ENCODE measurements around the gene NIN.

Gene NIN

DNA sequence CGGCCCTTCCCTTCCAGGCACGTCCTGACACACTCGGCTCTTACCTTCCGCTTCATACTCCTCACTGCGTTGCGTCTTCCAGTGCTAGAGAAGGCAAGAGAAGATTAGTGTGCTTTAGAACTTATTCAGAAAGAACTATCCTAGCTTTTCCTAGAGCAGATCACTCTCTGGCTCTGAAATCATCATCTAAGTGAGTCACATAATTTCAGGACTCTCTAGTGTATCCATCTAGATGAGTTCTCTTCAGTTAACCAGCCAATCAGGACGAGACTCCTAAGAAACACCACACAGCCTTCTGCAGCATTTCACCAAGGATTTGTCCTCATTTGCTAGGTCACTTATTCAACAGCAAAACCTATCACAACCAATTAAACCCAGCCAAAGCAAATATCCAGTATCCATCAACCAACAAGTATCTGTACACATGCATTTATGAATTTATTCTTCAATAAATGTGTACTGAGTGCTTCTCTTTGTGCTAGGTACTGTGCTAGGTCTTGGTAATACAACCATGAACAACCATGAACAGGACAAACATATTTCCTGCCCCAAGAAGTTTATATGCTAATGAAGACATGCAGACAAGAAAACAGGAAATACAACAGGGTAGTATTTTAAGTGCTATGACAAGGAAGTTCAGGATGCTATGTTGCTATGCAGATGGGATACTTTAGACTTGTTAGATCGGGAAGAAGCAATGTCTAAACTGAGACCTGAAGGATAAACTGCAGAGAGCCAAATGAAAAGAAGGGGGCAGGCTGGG, 52.1 kb downstream of the NIN start:
- no peaks in the 10 kb centered on the region for H3K27me3 ChIP-seq
- peak overlapping the region; percentile 65 for H3K27ac ChIP-seq
- H3K4me1 ChIP-seq (ENCODE audit: control insufficient read depth in 1 of 2, insufficient read depth in 1 of 2, low read depth in 1 of 2, low read length in 1 of 2): peaks cover 4 to 5% of the 10 kb centered on the region in 2 experiments
- peaks cover 73% of the 10 kb centered on the region for H3K36me3 ChIP-seq
- H3K4me3 ChIP-seq (ENCODE audit: low read depth in 1 of 2, low read length in 1 of 2): no peak overlapping the region
- no peaks in the 10 kb centered on the region for H3K9me3 ChIP-seq
- no peak for TF ChIP-seq CTCF (IDR thresholded peaks at IDR 0.05)

DNA sequence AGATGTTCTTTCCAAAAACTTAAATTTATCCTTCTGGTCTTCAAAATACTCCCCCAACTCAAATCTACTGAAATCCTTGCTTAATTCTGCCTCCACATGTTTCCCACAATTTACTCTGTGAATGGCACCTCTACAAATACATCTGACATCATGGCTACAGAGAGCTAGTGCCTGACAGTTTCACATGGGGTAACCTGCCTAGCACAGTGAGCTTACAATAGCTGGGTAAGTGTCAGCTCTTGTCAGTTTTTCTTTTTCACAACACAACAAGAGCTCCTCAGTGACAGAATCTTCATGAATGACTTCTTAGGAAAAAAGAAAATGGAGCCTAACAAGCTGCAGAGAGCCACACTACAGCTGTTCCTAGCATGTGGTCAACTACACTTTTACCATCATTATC, 54.4 kb downstream of the NIN start:
- H3K4me1 ChIP-seq (ENCODE audit: control insufficient read depth in 1 of 2, insufficient read depth in 1 of 2, low read depth in 1 of 2, low read length in 1 of 2): peaks cover 4 to 5% of the 10 kb centered on the region in 2 experiments
- no peak overlapping the region for H3K4me3 ChIP-seq (ENCODE audit: low read depth in 1 of 2, low read length in 1 of 2)
- no peak for TF ChIP-seq CTCF (IDR thresholded peaks at IDR 0.05)
- no peaks in the 10 kb centered on the region for H3K9me3 ChIP-seq
- H3K36me3 ChIP-seq: peaks cover 76% of the 10 kb centered on the region
- no peaks in the 10 kb centered on the region for H3K27me3 ChIP-seq
- peak overlapping the region; percentile 65 for H3K27ac ChIP-seq

GRCh38 chr14:50775357-50775756, 55.6 kb downstream of the NIN start:
- Histone ChIP-seq H3K4me1 (ENCODE audit: control insufficient read depth in 1 of 2, insufficient read depth in 1 of 2, low read depth in 1 of 2, low read length in 1 of 2) (peaks cover 4 to 5% of the 10 kb centered on the region in 2 experiments), H3K9me3 (no peaks in the 10 kb centered on the region), H3K4me3 (ENCODE audit: low read depth in 1 of 2, low read length in 1 of 2) (no peak overlapping the region), H3K36me3 (peaks cover 76% of the 10 kb centered on the region), H3K27ac (peak overlapping the region; percentile 23), H3K27me3 (no peaks in the 10 kb centered on the region)
- no peak for TF ChIP-seq CTCF (IDR thresholded peaks at IDR 0.05)

DNA sequence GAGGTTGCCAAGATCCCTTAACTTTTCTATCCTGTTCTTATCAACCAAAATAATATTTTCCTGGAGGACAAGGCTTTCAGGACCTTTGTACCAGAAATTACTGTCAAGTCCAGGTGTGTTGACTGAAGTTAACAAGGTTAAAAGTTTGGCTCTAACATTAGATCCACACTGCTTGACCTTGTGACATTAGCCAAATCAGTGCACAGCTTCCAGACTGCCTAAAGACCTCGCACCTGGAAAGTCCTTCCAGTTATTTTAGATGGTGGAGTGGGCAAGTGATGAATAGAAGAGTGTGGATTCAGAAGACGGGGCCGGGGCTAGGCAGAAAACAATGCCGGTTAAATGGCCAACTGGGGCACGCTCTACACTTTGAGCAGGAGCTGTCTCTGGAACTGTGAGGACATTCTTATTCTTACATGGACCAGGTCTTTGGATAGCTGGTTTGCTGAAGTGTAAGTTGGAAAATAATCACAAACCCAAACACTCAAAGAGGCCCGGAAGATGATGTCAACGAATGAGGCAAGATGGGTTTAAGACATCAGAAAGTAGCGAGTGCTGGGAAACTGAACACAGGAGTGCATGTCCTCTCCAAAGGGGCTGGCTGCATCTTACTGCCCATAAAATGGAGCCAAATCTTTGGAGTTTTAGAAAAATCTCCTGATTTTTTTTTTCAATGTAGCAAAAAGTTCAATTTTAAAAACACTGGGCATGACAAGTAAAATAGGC, 56.3 kb downstream of the NIN start:
- TF ChIP-seq CTCF (IDR thresholded peaks at IDR 0.05): no peak
- H3K27ac ChIP-seq: peak overlapping the region; percentile 40
- no peaks in the 10 kb centered on the region for H3K9me3 ChIP-seq
- H3K4me1 ChIP-seq (ENCODE audit: control insufficient read depth in 1 of 2, insufficient read depth in 1 of 2, low read depth in 1 of 2, low read length in 1 of 2): peaks cover 4 to 5% of the 10 kb centered on the region in 2 experiments
- H3K27me3 ChIP-seq: no peaks in the 10 kb centered on the region
- peaks cover 82% of the 10 kb centered on the region for H3K36me3 ChIP-seq
- no peak overlapping the region for H3K4me3 ChIP-seq (ENCODE audit: low read depth in 1 of 2, low read length in 1 of 2)

GRCh38 chr14:50773632-50774541, 57.1 kb downstream of the NIN start:
- H3K36me3 ChIP-seq: peaks cover 91% of the 10 kb centered on the region
- no peak overlapping the region for H3K4me3 ChIP-seq (ENCODE audit: low read depth in 1 of 2, low read length in 1 of 2)
- peaks cover 0 to under 1% of the 10 kb centered on the region in 2 experiments for H3K4me1 ChIP-seq (ENCODE audit: control insufficient read depth in 1 of 2, insufficient read depth in 1 of 2, low read depth in 1 of 2, low read length in 1 of 2)
- H3K27ac ChIP-seq: peak overlapping the region; percentile 40
- peak; percentile 47 for TF ChIP-seq CTCF (IDR thresholded peaks at IDR 0.05)
- no peaks in the 10 kb centered on the region for H3K27me3 ChIP-seq
- H3K9me3 ChIP-seq: no peaks in the 10 kb centered on the region
